Heart left ventricle (tissue), 16 donors: ENCODE data around the gene KPNB1. TPM values are rescaled to one million over a fixed set of nuclear protein-coding genes. Genes with fewer than 3 reads are reported as not detected.

Source experiments
- ATAC-seq, 4 donors: fragments of 200-7000 bp; cut with Tn5 transposase; one replicate each; pipeline ENCODE4 v1.9.1; 2020 to 2022; ENCODE audit warnings: moderate library complexity in 4 of 4, mild to moderate bottlenecking in 3 of 4, moderate number of reproducible peaks in 1 of 4
- DNase-seq, 5 donors: peaks; one replicate each; pipeline ENCODE4 v3.0.0-alpha.2; 2020
- H3K27ac ChIP-seq, 12 donors: fragments of 200-600 bp; sonication (generic) in 4 of 12; one replicate each; pipeline versions ENCODE4 v1.5.0 to v1.8.0; 2016 to 2022; ENCODE audit warnings: mild to moderate bottlenecking in 2 of 12
- H3K27me3 ChIP-seq, 9 donors: fragments of 200-600 bp; sonication (generic) in 2 of 9; one replicate each; pipeline versions ENCODE4 v1.5.1 to v1.8.0; 2016 to 2022; ENCODE audit warnings: mild to moderate bottlenecking in 3 of 9
- H3K36me3 ChIP-seq, 9 donors: fragments of 200-600 bp; sonication (generic) in 2 of 9; one replicate each; pipeline versions ENCODE4 v1.5.0 to v1.8.0; 2018 to 2022; ENCODE audit warnings: mild to moderate bottlenecking in 2 of 9
- H3K4me1 ChIP-seq, 12 donors: fragments of 200-600 bp; sonication (generic) in 4 of 12; one replicate each; pipeline versions ENCODE4 v1.5.0 to v1.8.0; 2016 to 2022; ENCODE audit warnings: mild to moderate bottlenecking in 3 of 12
- H3K4me3 ChIP-seq, 12 donors: fragments of 200-600 bp; sonication (generic) in 4 of 12; one replicate each; pipeline versions ENCODE4 v1.5.0 to v1.8.0; 2017 to 2022; ENCODE audit warnings: mild to moderate bottlenecking in 9 of 12, moderate library complexity in 4 of 12
- H3K9me3 ChIP-seq, 12 donors: fragments of 200-600 bp; sonication (generic) in 4 of 12; one replicate each; pipeline versions ENCODE4 v1.5.0 to v1.8.0; 2016 to 2022; ENCODE audit warnings: mild to moderate bottlenecking in 1 of 12
- POLR2A ChIP-seq, 2 donors: fragments of 450-650 bp; IDR thresholded peaks; one replicate each; pipeline ENCODE4 v1.6.1; 2017; ENCODE audit warnings: antibody characterized with exemption in 2 of 2, mild to moderate bottlenecking in 2 of 2, moderate library complexity in 2 of 2
- WGBS, 4 donors: extraction: QIAGEN DNeasy Blood & Tissue Kit in 2 of 4; methylation state at CpG; one replicate each; pipeline versions ENCODE4 v1.1.5 to v1.1.7; 2013 to 2018; 5-methylcytosine and 5-hydroxymethylcytosine counted together
- intact Hi-C, 10 donors: fragments of 100-400 bp; cut with DNase I; formaldehyde crosslinking; loops; one replicate each; pipeline versions ENCODE4 v1.11.1 to v1.14.2; 2022
- polyA plus RNA-seq, 2 donors: library from polyadenylated mRNA; stranded (reverse); fragments of 200-250 nt; gene quantifications; one replicate each; pipeline ENCODE4 v1.2.3, GENCODE V29; 2013
- total RNA-seq, 9 donors: library from RNA; depleted of rRNA in 2 of 9; stranded (reverse); fragments of >200 nt in 2 of 9; fragmentation: NEBNext Ultra II Directional in 3 of 9; extraction: Animal tissue kit (Norgen Biotek cat#: 25700) in 3 of 9; gene quantifications; one replicate each; pipeline versions ENCODE4 v1.1.0 to v1.2.4, GENCODE V29; 2016 to 2023
- TF ChIP-seq, protein P1 (sequence below), 12 donors: fragments of 200-600 bp; sonication (generic) in 4 of 12; IDR thresholded peaks; one replicate each; pipeline versions ENCODE4 v1.5.0 to v1.8.0; 2018 to 2022; ENCODE audit warnings: antibody characterized with exemption in 12 of 12, mild to moderate bottlenecking in 5 of 12
- donor health status: ischemic (EF 13 %, LVEDD 7.1; RV severe dilation, severe dysfunction).
- donor health status: healthy with polysubstance abuse.
- donor health status: DM: no; HTN: yes; CAD: no.
- donor health status: DM: no; HTN: no; CAD: no.
- donor health status: ischemic (EF 25% LVEDD 6.9; RV normal size, moderate dysfunction).
- donor health status: ischemic (EF 25% LVEDD 5.7; RV mildly dilated, moderate dysfunction).
- donor health status: healthy.
- donor health status: DM: yes; HTN: yes; CAD: no.
- donor health status: ischemic (EF 35%, LVEDD 5.7; RV mildly dilated, moderate dysfunction).
- donor health status: nonischemic (EF 11% LVEDD 7.7; RV severe dilation, severe dysfunction).
- donor health status: DM: yes; HTN: yes; CAD: no.
- donor health status: PGD.
- donor health status: ischemic (EF 29% LVEDD 5.4; RV normal size, mild dysfunction).
- donor health status: nonischemic (EF 23%, LVEDD 6.1; RV moderate dilation, normal function).

Gene KPNB1
- total and polyA plus RNA-seq, 11 donors, result 30.7 to 236 (median 174) TPM

DNA sequence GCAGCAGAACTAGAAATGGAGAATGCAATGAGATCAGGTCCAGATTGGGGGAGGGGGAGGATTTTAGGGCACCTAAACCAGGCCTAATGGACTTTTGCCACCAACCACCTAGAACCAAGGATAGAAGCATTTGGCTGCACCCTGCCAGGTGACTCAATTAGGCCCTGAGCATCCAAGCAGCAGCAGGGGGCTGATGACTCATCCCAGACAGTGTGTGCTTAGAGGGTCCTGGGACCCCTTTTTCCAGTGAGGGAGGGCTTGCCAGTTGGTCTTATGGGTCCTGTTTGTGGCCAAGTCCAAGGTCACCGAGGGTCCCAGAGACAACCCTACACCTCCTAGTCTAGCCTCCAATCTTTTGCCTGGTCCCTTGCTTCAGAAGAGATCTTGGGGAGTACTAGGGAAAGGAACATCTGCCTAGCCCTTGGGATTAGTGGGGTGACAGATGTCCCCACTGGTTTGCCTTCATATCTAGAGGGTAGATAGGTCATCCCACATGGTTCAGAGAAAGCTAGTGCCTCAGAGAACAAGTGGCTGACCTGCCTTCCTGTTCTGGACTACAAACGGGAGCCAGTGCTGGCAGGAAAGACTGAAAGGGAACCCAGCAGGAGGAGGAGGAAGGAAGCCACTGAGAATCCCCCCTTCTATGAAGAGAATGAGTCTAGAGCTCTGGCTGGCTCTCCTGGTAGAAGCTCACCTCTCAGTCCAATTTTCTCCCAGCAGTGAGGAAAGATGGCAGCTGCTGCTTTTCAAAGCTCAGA, 42.6 kb downstream of the KPNB1 start:
- H3K4me1 ChIP-seq, result peaks cover 0 to 37% (median 20%) of the 10 kb centered on the region in 12 donors
- DNase-seq (no peak), ATAC-seq (no peak)
- peak overlapping the region in 1 of 12 donors; percentile 67 for H3K27ac ChIP-seq
- TF ChIP-seq, protein P1, sequence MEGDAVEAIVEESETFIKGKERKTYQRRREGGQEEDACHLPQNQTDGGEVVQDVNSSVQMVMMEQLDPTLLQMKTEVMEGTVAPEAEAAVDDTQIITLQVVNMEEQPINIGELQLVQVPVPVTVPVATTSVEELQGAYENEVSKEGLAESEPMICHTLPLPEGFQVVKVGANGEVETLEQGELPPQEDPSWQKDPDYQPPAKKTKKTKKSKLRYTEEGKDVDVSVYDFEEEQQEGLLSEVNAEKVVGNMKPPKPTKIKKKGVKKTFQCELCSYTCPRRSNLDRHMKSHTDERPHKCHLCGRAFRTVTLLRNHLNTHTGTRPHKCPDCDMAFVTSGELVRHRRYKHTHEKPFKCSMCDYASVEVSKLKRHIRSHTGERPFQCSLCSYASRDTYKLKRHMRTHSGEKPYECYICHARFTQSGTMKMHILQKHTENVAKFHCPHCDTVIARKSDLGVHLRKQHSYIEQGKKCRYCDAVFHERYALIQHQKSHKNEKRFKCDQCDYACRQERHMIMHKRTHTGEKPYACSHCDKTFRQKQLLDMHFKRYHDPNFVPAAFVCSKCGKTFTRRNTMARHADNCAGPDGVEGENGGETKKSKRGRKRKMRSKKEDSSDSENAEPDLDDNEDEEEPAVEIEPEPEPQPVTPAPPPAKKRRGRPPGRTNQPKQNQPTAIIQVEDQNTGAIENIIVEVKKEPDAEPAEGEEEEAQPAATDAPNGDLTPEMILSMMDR (IDR thresholded peaks at IDR 0.05), result no peak
- TF ChIP-seq POLR2A (IDR thresholded peaks at IDR 0.05), result no peak
- intact Hi-C loops, result loop anchor here in 3 of 10 donors (5.0 to 10.0 kb wide), 4 partner anchors 40 to 202 kb away; partner anchors contain the start of gene SP2 (in 1 of the 3)
- H3K4me3 ChIP-seq, result peak overlapping the region in 1 of 12 donors; percentile 100
- WGBS, 4 donors, result 44 to 63% (median 61%) methylated on average over 2 of the region's 2 CpGs
- no peaks in the 10 kb centered on the region for H3K27me3 ChIP-seq
- H3K36me3 ChIP-seq, result peaks cover 0 to 5% (median 0%) of the 10 kb centered on the region in 9 donors
- H3K9me3 ChIP-seq, result no peaks in the 10 kb centered on the region

DNA sequence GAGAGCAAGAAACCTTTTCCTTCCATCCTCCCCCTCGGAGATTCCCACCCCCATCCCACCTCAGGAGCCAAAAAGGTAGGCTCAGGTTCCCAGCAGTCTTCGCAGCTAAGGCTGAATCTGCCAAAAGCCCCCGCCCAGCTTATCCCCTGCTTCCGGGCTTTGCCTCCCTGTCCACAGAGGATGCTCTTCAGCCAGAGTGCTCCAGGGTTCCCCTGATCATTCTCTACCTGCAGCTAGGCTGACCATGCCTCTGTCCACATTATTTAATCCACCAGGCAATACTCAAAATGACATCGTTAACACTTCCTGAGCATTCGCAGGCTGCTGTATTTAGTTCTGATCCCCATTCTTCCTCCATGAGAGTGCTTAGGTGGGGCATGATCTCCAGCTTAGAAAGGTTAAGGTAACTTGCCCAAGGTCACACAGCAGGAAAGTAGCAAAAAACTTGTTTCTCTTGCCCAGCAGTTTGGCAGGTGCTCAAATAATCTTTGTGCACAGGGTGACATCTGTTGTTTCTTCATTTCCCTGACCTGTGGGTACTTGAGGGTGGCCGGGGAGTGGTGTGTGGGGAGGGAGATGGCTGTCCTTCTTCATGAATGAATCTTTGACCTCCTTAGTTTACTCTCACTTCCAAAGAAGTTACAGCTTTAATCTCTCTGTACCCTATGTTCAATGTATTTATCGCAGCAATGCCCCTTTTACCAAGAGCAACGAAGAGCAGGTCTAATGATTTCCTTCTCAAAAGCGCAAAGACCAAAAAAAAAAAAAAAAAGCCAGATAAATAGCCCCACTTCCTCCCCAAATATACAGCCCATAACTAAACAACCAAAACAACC, 43.4 kb downstream of the KPNB1 start:
- H3K4me1 ChIP-seq, result peaks cover 0 to 39% (median 21%) of the 10 kb centered on the region in 12 donors
- TF ChIP-seq, protein P1 (IDR thresholded peaks at IDR 0.05), result no peak
- no peak for TF ChIP-seq POLR2A (IDR thresholded peaks at IDR 0.05)
- H3K4me3 ChIP-seq, result peak overlapping the region; percentile 66 to 100 (median 94)
- 24 to 30% (median 27%) methylated on average over 10 of the region's 10 CpGs for WGBS, 4 donors
- H3K9me3 ChIP-seq, result no peaks in the 10 kb centered on the region
- intact Hi-C loops, result loop anchor here in 3 of 10 donors (5.0 to 10.0 kb wide), 4 partner anchors 41 to 202 kb away; partner anchors contain the start of gene SP2 (in 1 of the 3)
- H3K36me3 ChIP-seq, result peaks cover 0 to 6% (median 0%) of the 10 kb centered on the region in 9 donors
- H3K27ac ChIP-seq, result peak overlapping the region; percentile 67 to 98 (median 92)
- DNase-seq, result no peak
- no peak for ATAC-seq
- no peaks in the 10 kb centered on the region for H3K27me3 ChIP-seq

DNA sequence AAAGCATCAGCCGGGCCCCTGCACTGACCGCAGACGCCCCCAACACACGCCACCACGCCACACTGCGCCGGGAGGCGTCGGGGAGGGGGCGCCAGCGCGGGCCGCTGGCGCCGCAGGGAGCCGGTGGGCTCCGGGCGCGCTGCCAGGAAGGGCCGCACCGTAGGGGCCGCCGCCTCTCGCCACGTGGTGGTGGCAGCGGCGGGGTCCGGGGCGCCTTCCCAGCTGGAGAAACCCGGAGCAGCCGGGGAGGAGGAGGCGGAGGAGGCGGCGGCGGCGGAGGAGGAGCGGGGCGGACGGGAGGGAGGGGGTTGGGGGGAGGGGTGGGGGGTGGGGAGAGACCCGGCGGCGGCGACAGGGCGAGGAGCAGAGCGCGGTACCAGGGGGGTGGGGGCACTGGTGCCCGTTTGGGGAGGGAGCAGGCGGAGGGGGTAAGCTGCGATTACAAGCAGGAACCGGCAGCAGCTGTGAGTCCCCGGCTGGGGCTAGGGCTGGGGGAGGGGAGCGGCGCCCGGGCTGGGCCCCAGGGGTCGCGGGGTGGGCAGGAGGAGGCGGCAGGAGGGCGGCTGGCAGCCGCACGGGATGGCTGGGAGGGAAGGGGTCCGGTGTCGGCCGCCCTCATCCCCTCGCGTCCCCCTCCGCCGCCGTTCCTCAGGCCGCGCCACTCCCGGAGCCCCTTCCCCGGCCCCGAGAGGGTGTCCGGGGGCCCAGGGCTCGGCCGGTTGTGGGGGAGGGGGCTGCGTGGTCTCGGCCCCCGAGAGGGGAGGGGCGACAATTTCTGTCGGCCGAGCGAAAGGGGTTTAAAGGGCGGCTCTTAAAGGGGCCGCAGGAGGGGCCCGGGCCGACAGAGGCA, 44.2 kb downstream of the KPNB1 start, which contains the start of gene TBKBP1:
Gene TBKBP1, plus strand, starts transcription at position 431 of the 850 bp plus-strand sequence. CDS start 1,952 bp downstream, outside the sequence.
- peaks cover 0 to 45% (median 21%) of the 10 kb centered on the region in 12 donors for H3K4me1 ChIP-seq
- H3K4me3 ChIP-seq, result peak within 1 kb of the TSS; percentile 66 to 100 (median 94)
- DNase-seq, result peak; percentile 45 to 82 (median 62)
- H3K36me3 ChIP-seq, result peaks cover 0 to 9% (median under 1%) of the 10 kb centered on the region in 9 donors
- peak in 3 of 4 donors; percentile 21 to 53 (median 33) for ATAC-seq
- TF ChIP-seq, protein P1 (IDR thresholded peaks at IDR 0.05), result no peak
- no peak for TF ChIP-seq POLR2A (IDR thresholded peaks at IDR 0.05)
- intact Hi-C loops, result loop anchor here in 3 of 10 donors (5.0 to 10.0 kb wide), 4 partner anchors 42 to 201 kb away; partner anchors contain the start of gene SP2 (in 1 of the 3)
- H3K27ac ChIP-seq, result peak within 1 kb of the TSS; percentile 82 to 98 (median 92)
- H3K27me3 ChIP-seq, result no peaks in the 10 kb centered on the region
- H3K9me3 ChIP-seq, result no peaks in the 10 kb centered on the region
- 0 to 1% (median 1%) methylated on average over 18 to 82 of the region's 87 CpGs for WGBS, 4 donors
